LHCN-M2 (cell line): Measurements from ENCODE around the gene HAPSTR1. TPM values are rescaled to one million over a fixed set of nuclear protein-coding genes. Genes with fewer than 3 reads are reported as not detected.

Experiments used
- DNase-seq: peaks from one replicate; pipeline ENCODE4 v3.0.0-alpha.2; 2012; ENCODE audit warnings: low read depth
- total RNA-seq: library from RNA; depleted of rRNA; stranded (reverse); fragments of >200 nt; gene quantifications from 2 replicates; pipeline ENCODE4 v1.2.3, GENCODE V29; 2014

HAPSTR1 gene
- total RNA-seq, 1 experiment from 2014 or later = 49.7 TPM

GRCh38 chr16:9095656-9096397, 4.4 kb downstream of the HAPSTR1 start:
- no peak for DNase-seq

DNA sequence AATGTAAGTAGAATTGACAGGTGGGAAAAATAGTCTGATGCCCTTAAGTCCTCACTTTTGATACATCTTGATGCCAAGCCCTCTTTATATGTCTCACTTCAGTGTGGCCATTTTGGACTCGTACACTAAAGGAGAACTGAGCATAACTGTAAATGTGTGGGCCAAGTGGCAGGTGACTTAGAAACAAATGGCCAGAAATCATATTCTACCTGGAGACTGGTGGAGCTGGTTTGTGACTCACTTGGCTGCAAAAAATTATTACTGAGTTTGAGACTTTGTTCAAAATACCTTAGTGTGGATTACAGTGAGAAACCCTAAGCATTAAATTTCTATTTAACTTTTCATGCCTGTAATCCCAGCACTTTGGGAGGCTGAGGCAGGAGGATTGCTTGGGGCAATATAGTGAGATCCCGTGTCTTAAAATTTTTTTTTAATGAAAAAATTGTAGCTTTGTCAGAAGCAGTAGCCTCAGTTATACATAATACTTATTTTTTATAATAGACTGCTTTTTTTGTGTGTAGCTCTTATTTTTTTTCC, 5.0 kb downstream of the HAPSTR1 start:
- no peak for DNase-seq

- no peak for DNase-seq
Measured at GRCh38 chr16:9097266-9098219, 6.1 kb downstream of the HAPSTR1 start.

DNA sequence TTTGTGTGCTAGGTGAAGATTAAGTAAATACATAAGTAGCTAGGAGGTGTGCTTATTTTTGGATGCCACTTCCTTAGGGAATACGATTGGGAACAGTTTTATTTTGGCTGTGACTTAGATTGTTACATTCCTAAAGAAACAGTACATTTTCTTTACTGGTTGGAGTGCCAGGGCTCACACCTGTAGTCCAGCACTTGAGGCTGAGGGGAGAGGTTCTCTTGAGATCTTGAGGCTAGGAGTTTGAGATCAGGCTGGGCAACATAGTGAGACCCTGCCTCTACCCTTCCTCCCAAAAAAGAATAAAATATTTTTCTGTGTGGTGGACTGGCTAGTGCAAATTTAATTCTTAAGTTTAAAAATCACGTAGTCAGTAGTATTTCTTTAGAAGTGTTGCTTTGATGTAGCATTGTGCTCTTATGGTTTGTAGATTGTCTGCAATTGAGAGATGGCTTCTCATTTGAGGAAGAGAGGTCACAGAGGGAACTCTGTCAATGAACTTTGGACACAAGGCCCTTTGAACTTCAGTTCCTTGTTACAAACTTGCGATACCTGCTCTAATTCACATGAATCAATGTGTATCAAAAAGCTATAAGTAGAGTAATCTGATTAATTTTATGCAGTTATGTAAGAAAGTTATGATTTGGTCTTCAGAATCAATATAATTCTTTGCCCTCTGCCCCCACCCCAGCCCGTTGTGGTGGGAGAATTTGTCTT, 7.1 kb downstream of the HAPSTR1 start:
- DNase-seq = no peak

DNA sequence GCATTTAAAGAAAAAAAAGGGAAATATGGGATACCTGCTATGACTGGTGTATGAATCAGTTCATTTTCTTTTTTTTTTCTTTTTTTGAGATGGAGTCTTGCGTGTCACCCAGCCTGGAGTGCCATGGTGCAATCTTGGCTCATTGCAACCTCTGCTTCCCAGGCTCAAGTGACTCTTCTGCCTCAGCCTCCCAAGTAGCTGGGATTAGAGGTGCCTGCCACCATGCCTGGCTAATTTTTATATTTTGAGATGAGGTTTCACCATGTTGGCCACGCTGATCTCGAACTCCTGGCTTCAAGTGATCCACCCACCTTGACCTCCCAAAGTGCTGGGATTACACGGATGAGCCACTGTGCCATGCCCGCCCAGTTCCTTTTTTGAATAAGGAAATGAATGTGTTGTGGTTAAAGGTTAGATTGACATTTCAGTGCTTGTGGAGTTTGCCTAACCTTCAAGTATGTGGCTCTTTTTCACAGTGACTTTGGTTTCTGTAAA, 7.7 kb downstream of the HAPSTR1 start:
- DNase-seq = peak; percentile 42

- peak; percentile 89 for DNase-seq
Measured at GRCh38 chr16:9102379-9102778, 10.9 kb downstream of the HAPSTR1 start.

- no peak for DNase-seq
Measured at GRCh38 chr16:9102943-9103342, 11.5 kb downstream of the HAPSTR1 start.

DNA sequence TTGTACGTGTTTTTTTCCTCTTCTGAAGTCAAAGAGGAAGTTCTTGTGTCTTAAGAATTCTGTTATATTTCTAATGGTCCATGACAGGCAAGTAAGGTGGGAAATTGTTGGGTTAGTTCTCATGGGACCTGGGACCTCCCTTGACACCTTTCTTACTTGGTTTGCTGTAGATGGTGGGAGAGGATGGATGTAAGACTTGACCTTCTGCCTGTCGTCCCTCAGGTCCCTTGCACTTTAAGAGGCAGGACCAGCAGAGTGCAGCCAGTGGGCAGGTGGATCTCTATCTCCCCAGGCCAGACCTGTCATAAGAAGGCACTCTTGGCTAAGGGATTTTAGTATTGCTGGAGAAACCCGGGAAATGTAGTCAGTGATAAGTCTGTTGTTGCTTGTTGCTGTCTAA, 12.1 kb downstream of the HAPSTR1 start:
- no peak for DNase-seq

DNA sequence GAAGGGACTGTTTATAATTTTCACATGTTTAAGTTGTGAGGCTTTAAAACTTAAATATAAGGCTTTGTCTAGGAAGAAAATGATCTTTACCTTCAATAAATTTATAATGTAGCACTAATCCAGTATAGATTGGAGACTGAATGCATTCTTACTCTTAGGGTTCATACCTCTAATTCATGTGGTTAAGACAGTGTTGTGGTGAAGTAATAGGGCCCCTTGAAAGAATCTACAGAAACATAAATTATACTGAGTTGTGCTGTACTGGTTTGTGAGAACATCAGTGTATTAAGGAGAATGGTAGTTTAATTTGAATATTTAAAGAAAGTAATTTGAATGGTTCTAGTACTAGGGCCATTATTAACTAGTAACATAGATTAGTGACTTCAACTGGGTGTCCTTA, 13.7 kb downstream of the HAPSTR1 start:
- no peak for DNase-seq

DNA sequence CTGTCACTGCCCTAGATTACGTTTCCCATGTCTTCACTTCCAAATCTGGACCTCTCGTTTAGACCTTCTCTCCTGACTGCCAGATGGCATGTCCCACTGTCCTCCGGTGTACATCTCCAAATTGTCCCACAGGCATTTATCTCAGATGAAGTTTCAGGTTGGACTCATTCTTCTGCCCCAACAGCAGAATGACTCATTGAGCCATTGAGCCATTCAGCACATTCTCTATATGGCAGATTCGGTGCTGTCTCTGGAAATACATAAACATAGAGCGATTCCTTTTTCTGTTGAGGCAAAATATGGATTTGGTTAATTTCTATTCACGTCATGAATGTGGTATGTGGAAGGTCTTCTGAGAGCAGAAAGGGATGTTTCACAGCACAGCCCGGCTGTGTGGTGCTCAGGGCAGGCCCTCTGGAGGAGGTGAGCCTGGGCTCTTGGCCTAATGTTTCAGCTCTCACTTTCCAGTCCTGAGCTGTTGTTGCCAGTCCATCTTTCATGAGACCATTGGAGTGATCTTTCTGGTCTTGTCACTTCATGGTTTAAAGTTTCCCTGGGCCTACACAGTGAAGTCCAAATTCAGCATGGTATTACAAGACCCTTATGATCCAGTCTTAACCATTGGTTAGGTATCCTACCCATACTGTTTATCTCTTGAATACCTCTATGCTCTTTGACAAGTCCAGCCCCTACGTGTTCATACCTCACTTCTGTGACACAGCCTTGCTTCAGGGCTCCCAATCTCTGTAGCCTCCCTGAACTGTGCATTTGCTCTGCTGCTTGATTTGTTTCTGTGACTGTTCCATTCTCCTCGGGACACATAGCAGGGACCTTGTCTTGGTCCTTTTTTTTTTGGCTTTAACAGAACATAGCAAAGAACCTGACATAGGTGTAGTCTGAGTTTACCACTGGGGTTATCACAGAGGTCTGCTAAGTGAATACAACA, 15.9 kb downstream of the HAPSTR1 start:
- no peak for DNase-seq

- no peak for DNase-seq
Measured at GRCh38 chr16:9109255-9109654, 17.8 kb downstream of the HAPSTR1 start.

DNA sequence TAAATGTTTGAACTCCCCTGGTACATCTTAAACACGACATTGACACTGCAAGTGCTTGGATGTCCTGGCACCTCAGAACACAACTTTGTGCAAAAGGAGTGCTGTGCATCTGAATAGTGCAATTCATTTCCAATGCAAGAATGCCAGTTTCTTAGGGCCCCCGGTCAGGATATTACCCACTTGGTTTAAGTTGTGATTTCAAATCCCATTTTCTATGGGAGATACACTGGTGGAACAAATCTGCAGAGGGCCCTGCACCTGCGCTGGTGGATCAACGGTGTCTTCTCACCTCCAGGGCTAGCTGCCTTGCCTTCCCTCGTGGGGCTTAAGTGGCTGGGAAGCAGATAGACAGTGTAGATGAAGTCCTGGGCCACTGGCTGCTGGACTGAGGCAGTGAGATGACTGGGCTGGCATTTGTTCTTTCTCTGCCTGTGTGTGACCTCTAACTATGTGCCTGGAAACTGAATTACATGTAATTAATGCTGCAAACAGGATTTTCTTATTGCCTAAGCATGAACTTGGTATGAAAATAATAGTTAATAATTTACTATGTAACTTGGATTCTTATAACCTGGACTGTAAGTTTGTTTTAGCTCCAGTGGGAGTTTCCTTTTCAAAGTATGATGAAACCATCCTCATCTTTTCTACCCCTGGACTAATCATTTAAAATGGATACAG, 20.9 kb downstream of the HAPSTR1 start:
- DNase-seq = no peak

- DNase-seq = no peak
Measured at GRCh38 chr16:9112844-9113186, 21.4 kb downstream of the HAPSTR1 start.

- DNase-seq = no peak
Measured at GRCh38 chr16:9113707-9114106, 22.3 kb downstream of the HAPSTR1 start.

GRCh38 chr16:9114112-9114511, 22.7 kb downstream of the HAPSTR1 start:
- DNase-seq = no peak

- DNase-seq = no peak
Measured at GRCh38 chr16:9114842-9115241, 23.4 kb downstream of the HAPSTR1 start.

- no peak for DNase-seq
Measured at GRCh38 chr16:9115277-9115676, 23.8 kb downstream of the HAPSTR1 start.

DNA sequence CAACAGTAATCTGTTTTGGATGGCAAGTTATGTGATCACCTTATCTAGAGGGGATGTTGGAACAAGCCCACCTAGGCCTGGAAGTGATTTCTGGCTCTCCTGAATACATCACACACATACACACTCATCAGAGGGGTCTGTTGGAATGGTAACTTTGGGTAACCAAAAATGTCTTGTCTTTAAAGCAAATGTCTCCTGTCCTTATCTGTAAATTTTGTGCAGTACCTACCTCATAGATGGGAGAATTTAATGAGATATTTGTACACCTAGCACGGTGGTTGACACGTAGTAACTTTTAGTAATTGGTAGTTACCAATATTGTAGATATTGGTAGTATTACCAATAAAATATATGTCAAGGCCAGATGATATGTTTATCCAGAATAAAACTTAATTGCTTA, 24.7 kb downstream of the HAPSTR1 start:
- DNase-seq = no peak

DNA sequence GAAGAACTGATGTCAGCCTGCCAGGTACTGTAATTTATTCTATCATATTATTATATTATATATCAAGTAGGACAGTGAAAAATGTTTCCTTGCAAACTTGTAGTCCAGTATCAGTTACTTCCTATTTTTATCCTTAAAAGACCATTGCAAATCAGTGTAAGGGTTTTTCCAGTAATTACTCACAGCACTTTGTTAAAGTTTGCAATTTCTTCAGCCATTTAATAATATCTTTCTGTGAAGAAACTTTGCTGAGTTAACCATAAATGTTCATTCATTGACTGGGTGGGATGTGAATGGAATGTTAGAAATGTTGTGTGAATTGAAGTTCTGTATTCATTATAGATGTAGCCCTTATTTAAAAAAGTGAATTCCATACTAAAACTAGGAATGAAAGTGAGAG, 26.7 kb downstream of the HAPSTR1 start:
- no peak for DNase-seq

DNA sequence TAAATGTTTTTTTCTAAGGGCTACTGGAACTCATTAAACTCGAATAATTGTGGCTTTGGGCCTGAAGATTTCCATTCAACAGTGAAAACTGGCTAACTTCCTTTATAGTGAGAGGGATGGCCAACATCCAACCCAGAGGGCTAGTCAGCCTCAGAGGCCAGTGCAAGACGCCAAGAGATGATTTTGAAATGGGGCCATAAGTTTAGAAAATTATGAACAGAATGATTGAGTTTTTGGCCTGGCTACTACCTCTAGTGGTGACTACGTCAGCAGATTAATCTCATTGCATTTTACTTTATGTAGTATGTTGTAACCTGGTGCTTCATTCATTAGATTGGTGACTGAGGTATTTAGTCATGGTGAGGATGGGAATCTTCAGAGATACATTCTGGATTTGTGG, 28.4 kb downstream of the HAPSTR1 start:
- DNase-seq = peak; percentile 42
